Activated CD4-positive, alpha-beta T cell treated with anti-CD3 and anti-CD28 coated beads, Interleukin-2, amount 10 ng/mL, durations not matched to agents 7 days and 5 days (primary cell): ENCODE results near the gene PARP6. TPM values are rescaled to one million over a fixed set of nuclear protein-coding genes. Genes with fewer than 3 reads are reported as not detected.

Experiments
- CTCF ChIA-PET: fragments of 350-600 bp; sonication (Branson Sonifier 250); formaldehyde crosslinking; loops from one replicate; lab custom pipeline; 2021; ENCODE audit warnings: antibody characterized with exemption; lab: Charles Lee
- POLR2A ChIA-PET: fragments of 350-600 bp; sonication (Branson Sonifier 250); formaldehyde crosslinking; loops from one replicate; lab custom pipeline; 2021; ENCODE audit warnings: antibody characterized with exemption; lab: Charles Lee
- DNase-seq: peaks from one replicate; pipeline ENCODE4 v3.0.0-alpha.2; 2020
- H3K27ac Mint-ChIP-seq: one replicate; pipeline ENCODE4 v1.8.0; 2021; ENCODE audit warnings: mild to moderate bottlenecking, moderate library complexity, mixed read lengths
- H3K27me3 Mint-ChIP-seq: one replicate; pipeline ENCODE4 v1.8.0; 2021; ENCODE audit warnings: mixed read lengths
- H3K36me3 Mint-ChIP-seq: one replicate; pipeline ENCODE4 v1.8.0; 2021; ENCODE audit warnings: low read depth, mixed read lengths
- H3K4me1 Mint-ChIP-seq: one replicate; pipeline ENCODE4 v1.8.0; 2021; ENCODE audit warnings: mixed read lengths
- H3K4me3 Mint-ChIP-seq: one replicate; pipeline ENCODE4 v1.8.0; 2021; ENCODE audit warnings: mild to moderate bottlenecking, moderate library complexity, mixed read lengths
- H3K9me3 Mint-ChIP-seq: one replicate; pipeline ENCODE4 v1.8.0; 2021; ENCODE audit warnings: mixed read lengths
- total RNA-seq, 2 experiments: library from RNA; stranded (reverse); gene quantifications; one replicate each; pipeline ENCODE4 v1.2.3, GENCODE V29; 2021

Gene PARP6, protein sequence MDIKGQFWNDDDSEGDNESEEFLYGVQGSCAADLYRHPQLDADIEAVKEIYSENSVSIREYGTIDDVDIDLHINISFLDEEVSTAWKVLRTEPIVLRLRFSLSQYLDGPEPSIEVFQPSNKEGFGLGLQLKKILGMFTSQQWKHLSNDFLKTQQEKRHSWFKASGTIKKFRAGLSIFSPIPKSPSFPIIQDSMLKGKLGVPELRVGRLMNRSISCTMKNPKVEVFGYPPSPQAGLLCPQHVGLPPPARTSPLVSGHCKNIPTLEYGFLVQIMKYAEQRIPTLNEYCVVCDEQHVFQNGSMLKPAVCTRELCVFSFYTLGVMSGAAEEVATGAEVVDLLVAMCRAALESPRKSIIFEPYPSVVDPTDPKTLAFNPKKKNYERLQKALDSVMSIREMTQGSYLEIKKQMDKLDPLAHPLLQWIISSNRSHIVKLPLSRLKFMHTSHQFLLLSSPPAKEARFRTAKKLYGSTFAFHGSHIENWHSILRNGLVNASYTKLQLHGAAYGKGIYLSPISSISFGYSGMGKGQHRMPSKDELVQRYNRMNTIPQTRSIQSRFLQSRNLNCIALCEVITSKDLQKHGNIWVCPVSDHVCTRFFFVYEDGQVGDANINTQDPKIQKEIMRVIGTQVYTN
- 10 to 100 TPM; 62.9 to 69.2 TPM for total RNA-seq

DNA sequence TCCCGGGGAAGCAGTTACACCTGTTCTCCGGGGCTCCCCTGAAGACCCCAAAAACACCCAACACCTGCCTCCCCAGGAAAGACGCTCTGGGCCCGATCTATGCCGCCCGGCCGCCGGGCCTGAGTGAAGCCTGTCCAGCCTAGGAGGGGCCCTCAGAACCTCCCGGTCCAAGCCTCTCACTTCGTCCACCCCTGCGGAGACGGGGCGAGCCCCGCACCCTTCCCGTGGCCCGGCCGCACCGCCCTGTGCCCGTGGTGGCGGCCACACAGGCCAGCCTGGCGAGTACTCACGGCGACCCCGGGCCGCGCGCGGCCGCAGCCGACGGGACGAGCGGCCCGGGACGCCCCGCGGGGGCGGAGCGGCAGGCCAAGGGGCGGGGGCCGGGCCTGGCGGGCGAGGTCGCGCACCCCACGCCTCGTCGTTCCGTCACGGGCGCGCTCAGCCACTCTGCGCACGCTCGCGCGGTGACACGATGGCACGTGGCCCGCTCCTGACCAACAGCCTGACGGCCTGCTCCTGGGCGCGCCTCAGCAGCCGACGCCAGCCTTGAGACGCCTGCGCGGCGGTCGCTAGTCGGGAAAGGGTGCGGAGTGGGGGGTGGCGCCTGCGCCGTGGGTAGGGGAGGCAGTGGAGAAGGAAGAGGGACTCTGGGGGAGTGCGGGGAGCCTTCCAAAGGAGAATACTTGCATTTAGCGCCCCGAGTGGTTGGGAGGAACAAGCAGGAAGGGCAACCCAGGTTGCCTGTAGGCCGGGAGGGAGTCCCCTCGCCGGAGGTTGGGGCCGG lies at the start of gene PARP6:
TSS of gene PARP6 (minus strand) at position 342 of the 784 bp plus-strand sequence. CDS start 5,077 bp downstream, outside the sequence.
- H3K27me3 Mint-ChIP-seq = no peaks in the 10 kb centered on the region
- H3K4me1 Mint-ChIP-seq = peaks cover 38% of the 10 kb centered on the region
- no peaks in the 10 kb centered on the region for H3K9me3 Mint-ChIP-seq
- ChIA-PET POLR2A (no interaction called here), CTCF (interaction anchor here (0.9 to 2.4 kb wide), 5 partner anchors 12 to 53 kb away, joined by 3 to 18 read pairs (median 6); no protein-coding TSS in a partner anchor)
- peak; percentile 98 for DNase-seq
- H3K36me3 Mint-ChIP-seq = peaks cover 15% of the 10 kb centered on the region
- H3K4me3 Mint-ChIP-seq = peak within 1 kb of the TSS; percentile 86
- H3K27ac Mint-ChIP-seq = peak within 1 kb of the TSS; percentile 93

DNA sequence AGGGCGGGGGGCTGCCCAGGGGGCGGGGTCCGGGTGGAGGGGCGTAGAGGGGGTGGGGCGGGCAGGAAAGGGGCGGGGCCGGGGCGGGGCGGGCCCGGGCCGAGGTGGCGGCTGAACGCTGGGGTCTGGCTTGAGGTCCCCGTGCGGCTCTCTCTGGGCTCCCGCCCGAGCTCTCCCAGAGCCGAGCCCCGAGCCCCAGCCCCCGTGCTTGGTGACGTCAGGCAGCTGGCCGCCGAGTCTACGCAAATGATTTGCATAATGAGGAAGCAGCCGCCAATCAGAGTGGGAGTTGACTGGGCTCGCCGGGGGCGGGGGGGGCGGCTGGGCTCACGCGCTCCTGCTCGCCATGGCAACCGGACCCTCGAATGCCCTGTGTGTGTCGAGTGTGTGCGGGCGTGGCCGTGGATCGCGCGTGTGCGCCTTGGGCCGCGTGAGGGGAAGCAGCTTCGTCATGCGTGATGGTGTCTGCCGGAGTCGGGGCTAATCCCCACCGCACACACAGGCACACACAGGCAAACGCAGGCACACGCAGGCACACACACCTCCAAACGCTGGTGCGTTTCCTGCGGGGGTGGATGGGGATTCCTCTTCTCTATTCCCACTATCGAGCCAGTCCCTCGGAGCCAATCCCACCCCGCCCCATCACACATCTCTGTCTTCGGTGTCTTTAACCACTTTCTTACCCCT lies 47.8 kb upstream of the PARP6 start, which contains the start of gene CELF6:
TSS of gene CELF6 (minus strand) at position 173 of the 687 bp plus-strand sequence. CDS start 283 bp downstream, outside the sequence.
- Mint-ChIP-seq H3K27me3 (peaks cover 20% of the 10 kb centered on the region), H3K27ac (peak within 1 kb of the TSS; percentile 38), H3K36me3 (peaks cover 13% of the 10 kb centered on the region), H3K4me1 (peaks cover 21% of the 10 kb centered on the region), H3K4me3 (peak within 1 kb of the TSS; percentile 71), H3K9me3 (peaks cover 3% of the 10 kb centered on the region)
- CTCF ChIA-PET = interaction anchor here (0.6 to 0.8 kb wide), 2 partner anchors 18 to 277 kb away, joined by 3 read pairs; no protein-coding TSS in a partner anchor
- POLR2A ChIA-PET = no interaction called here
- DNase-seq = peak; percentile 75

DNA sequence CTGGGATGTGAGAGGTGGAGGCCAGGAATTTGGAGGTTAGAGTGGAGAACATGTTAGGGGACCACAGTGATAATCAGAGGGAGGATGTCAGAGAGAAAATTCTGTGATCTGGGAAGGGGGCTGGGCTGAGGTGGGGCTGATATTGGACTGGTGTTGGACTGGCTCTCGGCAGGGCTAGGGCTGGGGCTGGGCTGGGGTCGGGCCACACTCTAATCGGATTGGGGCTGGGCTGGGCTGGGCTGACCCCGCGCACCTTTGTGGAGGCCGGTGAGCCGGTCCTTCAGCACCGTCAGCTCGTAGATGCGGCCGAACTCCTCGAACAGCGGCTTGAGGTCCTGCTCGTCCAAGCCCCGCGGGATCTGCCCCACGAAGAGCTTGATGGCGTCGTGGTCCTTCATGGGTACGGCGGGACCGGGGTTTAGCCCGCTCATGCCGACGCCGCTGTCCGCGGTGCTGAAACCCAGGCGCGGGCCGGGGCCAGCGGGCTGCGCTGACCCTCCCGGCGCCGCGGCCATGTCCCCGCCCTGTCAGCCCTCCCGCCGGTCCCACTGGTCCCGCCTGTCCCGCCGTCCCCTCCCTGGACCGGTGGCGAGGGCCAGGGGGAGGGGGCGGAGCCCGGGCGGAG lies 47.1 kb upstream of the PARP6 start:
- H3K4me1 Mint-ChIP-seq = peaks cover 21% of the 10 kb centered on the region
- peak; percentile 48 for DNase-seq
- peaks cover 20% of the 10 kb centered on the region for H3K27me3 Mint-ChIP-seq
- H3K27ac Mint-ChIP-seq = no peak overlapping the region
- ChIA-PET POLR2A (no interaction called here), CTCF (interaction anchor here (0.6 to 0.8 kb wide), 2 partner anchors 19 to 277 kb away, joined by 3 read pairs; no protein-coding TSS in a partner anchor)
- H3K36me3 Mint-ChIP-seq = peaks cover 8% of the 10 kb centered on the region
- peaks cover 1% of the 10 kb centered on the region for H3K9me3 Mint-ChIP-seq
- peak overlapping the region; percentile 41 for H3K4me3 Mint-ChIP-seq

DNA sequence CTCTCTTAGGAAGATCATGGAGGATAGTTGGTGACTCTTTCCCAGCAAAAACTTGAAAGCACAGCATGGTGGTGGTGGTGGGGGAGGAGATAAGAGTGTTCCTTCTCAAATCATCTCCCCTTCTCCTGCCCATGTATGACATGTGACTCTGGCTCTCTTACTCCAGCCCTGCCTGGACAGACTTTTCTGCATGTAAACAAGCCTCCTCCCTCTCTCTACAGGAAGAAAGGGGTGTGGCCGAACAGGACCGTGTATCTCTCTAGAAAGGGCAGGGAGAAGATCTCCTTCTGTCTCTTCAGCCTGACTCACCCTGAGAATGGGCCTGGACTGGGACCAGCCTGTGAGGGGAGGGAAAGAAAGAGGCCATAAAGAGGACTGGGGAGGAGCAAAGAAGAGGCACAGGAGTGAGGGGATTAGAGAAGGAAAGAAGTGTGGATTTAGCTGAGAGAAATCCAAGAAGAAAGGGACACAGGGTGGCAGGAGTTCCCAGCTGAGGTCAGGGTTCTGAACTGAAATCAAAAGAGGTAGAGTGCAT lies 46.1 kb upstream of the PARP6 start:
- DNase-seq = no peak
- Mint-ChIP-seq H3K4me1 (peaks cover 21% of the 10 kb centered on the region), H3K9me3 (no peaks in the 10 kb centered on the region), H3K4me3 (peak overlapping the region; percentile 41), H3K27ac (no peak overlapping the region), H3K36me3 (peaks cover 6% of the 10 kb centered on the region), H3K27me3 (peaks cover 20% of the 10 kb centered on the region)
- ChIA-PET POLR2A (no interaction called here), CTCF (interaction anchor here (0.6 kb wide), 1 partner anchor 384 kb away, joined by 3 read pairs; no protein-coding TSS in a partner anchor)

DNA sequence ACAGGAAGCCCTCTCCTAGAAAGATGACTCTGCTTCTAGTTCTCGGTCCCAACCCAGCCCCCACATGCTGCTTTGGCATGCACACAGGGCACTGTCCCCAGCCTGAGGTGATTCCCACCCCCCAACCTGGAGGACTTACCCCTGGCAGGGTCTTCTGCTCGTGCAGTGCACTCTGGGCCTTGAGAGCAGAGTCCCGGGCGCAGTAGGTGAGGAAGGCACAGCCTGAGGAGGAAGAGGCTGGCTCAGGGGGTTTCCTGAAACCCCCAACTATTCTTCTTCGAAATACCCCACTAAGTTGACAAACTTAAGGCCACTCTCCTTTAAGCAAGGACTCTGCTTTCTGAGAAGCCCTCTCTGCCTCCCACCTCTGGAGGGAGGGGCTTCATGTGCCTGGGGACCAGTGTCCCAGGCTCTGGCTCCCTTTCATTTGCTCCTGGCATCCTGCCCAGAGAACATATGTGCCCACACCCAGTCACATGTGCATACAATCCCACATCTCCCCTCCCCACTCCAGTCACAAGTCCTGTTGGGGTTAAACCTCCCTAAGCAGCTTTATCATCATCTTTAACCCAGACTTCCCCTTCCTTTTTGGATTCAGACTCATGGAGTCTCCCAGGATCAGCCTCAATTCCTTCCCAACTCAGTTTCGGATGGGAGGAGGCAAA lies 43.5 kb upstream of the PARP6 start:
- Mint-ChIP-seq H3K27ac (no peak overlapping the region), H3K9me3 (no peaks in the 10 kb centered on the region), H3K4me3 (no peak overlapping the region)

DNA sequence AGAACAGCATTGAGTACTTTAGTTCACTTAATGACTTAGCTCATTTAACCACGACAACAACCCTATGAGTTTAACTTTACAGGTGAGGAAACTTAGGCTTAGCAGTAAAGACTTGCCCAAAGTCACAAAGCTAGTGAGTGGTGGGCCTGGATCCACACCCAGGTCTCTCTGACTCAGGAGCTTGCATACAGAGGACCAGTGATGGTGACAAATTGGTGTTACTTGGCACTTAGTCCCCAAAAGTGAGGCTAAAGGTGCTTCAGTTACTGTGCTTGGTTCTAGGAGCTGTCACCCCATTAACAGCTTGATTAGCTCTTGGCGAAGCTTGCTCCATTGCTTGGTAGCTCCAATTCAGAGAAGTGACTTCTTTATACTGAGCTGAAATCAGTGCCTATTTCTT lies 41.5 kb upstream of the PARP6 start:
- H3K27me3 Mint-ChIP-seq = peaks cover 6% of the 10 kb centered on the region
- H3K9me3 Mint-ChIP-seq = no peaks in the 10 kb centered on the region
- POLR2A ChIA-PET = no interaction called here

More for the DNA sequence above, 43.5 kb upstream of the PARP6 start:
- POLR2A ChIA-PET = no interaction called here
- CTCF ChIA-PET = interaction anchor here (1.0 kb wide), 1 partner anchor 217 kb away, joined by 3 read pairs; no protein-coding TSS in a partner anchor
- H3K4me1 Mint-ChIP-seq = peaks cover 19% of the 10 kb centered on the region
- H3K27me3 Mint-ChIP-seq = peaks cover 19% of the 10 kb centered on the region
- peaks cover 6% of the 10 kb centered on the region for H3K36me3 Mint-ChIP-seq
- DNase-seq = no peak

DNA sequence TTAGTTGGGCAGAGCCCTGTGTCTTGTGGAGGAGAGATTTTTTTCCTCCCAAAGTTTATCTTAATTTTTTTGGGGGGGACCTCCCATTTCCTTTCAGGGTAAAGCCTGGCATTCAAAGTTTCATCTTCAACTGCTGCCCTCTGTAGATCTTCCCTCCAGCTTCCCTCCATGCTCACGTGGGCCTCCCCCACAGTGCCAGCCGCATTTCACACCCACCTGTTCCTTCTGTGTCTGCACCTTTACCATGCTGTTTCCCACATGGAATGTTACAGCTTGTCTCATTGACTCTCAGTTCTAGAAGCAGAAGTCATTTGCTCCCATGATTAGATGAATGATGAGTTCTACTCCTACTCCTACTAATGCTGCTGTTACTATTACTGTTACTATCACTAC lies 41.1 kb upstream of the PARP6 start:
- Mint-ChIP-seq H3K36me3 (no peaks in the 10 kb centered on the region), H3K27ac (no peak overlapping the region), H3K9me3 (no peaks in the 10 kb centered on the region), H3K27me3 (peaks cover 2% of the 10 kb centered on the region), H3K4me1 (peaks cover 1% of the 10 kb centered on the region), H3K4me3 (no peak overlapping the region)
- no peak for DNase-seq
- ChIA-PET POLR2A (no interaction called here), CTCF (interaction anchor here (0.6 to 1.6 kb wide), 6 partner anchors 11 to 1610 kb away, joined by 3 to 4 read pairs (median 3); no protein-coding TSS in a partner anchor)

More for the DNA sequence above, 41.5 kb upstream of the PARP6 start:
- Mint-ChIP-seq H3K27ac (no peak overlapping the region), H3K4me1 (peaks cover 6% of the 10 kb centered on the region), H3K36me3 (peaks cover 4% of the 10 kb centered on the region), H3K4me3 (no peak overlapping the region)
- CTCF ChIA-PET = interaction anchor here (0.6 to 1.6 kb wide), 3 partner anchors 87 to 1610 kb away, joined by 3 to 4 read pairs (median 3); no protein-coding TSS in a partner anchor
- no peak for DNase-seq

DNA sequence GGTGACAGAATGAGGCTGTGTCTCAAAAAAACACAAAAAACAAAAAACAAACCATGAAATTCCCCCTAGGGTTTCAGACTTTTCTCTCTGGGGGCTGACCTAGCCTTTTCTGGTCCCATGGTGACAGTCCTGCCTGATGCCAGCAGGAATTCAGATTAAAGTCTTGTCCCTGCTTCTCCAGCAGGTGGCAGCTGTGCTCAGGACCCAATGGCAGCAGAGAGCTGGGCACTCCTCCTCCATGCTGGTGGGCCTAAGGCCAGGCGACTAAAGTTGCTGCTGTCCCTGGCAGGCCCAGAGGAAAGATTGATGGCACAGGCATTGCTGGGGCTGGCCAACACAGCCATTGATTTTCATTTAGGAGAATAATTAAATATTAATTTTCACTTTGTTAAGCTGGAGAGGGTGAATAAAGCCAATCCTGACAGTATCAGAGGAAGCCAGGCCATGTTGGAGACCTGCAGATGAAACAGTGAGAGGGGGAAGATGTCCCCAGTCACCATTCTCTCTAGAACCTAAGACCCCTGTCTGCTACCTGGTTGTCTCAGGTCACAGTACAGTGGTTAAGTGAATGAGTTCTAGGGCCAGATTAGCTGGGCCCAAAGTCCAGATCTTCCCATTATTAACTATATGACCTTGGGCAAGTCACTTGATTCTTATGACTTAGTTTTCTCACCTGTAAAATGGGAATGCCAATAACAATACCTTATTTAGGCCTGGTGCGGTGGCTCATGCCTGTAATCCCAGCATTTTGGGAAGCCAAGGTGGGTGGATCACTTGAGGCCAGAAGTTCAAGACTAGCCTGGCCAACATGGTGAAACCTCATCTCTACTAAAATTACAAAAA lies 40.5 kb upstream of the PARP6 start:
- CTCF ChIA-PET = interaction anchor here (0.8 to 1.6 kb wide), 7 partner anchors 10 to 157 kb away, joined by 3 to 4 read pairs (median 3); no protein-coding TSS in a partner anchor
- no peaks in the 10 kb centered on the region for H3K4me1 Mint-ChIP-seq

DNA sequence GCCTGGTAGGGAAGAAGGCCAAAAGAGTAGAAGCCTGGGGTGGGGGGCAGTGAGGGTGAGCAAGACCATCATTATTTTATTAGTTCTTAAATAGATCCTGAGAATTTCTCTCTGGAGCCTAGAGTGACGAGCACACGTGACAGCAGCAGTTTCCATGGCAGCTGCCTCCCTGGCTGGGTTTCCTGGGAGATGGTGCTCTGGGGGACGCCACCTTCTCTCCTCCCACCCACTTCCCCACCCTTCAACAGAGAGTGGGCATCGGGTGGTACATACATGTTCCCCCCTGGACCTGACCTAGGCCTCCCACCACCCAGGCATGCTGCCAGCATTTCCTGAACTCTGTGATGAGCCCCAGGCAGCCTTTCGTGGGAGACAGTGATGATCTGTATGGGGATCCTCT lies 34.7 kb upstream of the PARP6 start:
- ChIA-PET POLR2A (no interaction called here), CTCF (no interaction called here)
- Mint-ChIP-seq H3K4me3 (no peak overlapping the region), H3K27ac (no peak overlapping the region), H3K4me1 (peaks cover 11% of the 10 kb centered on the region), H3K27me3 (no peaks in the 10 kb centered on the region), H3K36me3 (no peaks in the 10 kb centered on the region), H3K9me3 (no peaks in the 10 kb centered on the region)
- DNase-seq = no peak

More for the DNA sequence above, 40.5 kb upstream of the PARP6 start:
- Mint-ChIP-seq H3K27ac (no peak overlapping the region), H3K4me3 (no peak overlapping the region), H3K27me3 (no peaks in the 10 kb centered on the region), H3K9me3 (no peaks in the 10 kb centered on the region), H3K36me3 (no peaks in the 10 kb centered on the region)
- DNase-seq = peak; percentile 70
- POLR2A ChIA-PET = no interaction called here

DNA sequence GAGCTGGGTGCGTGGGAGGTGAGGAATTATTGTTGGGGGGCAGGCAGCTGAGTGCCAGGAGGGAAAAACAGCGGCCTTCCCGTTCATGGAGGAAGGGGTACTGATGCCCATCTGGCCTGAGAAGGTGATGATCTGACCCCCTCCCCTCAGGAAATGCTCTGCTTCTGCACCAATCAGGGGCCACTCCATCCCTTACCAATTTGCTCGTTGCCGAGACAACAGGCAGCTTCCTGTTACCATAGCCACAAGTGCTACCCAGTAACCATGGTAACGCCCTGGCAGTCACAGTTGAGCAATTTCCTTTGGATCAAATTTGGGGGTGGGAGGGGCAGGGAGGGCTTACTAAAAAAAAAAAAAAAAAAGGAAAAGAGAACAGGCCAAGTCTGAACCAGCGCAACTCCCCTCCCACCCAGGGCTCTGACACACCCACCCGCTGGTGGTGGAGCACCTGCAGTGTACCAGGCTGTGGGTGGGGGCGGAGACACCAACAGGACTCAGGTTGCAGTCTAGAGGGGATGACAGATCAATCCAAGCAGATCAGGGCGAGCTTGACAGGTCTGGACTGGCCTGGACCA lies 33.9 kb upstream of the PARP6 start:
- H3K27ac Mint-ChIP-seq = peak overlapping the region; percentile 51
- DNase-seq = peak; percentile 82
- CTCF ChIA-PET = no interaction called here

More for the DNA sequence above, 33.9 kb upstream of the PARP6 start:
- H3K36me3 Mint-ChIP-seq = no peaks in the 10 kb centered on the region
- H3K9me3 Mint-ChIP-seq = no peaks in the 10 kb centered on the region
- POLR2A ChIA-PET = no interaction called here
- no peak overlapping the region for H3K4me3 Mint-ChIP-seq
- H3K27me3 Mint-ChIP-seq = no peaks in the 10 kb centered on the region
- H3K4me1 Mint-ChIP-seq = peaks cover 11% of the 10 kb centered on the region
